Stomach smooth muscle (tissue), 2 donors: ENCODE data around the gene RABAC1.

Source experiments
- H3K27ac ChIP-seq: one replicate; pipeline ENCODE4 v1.7.0; 2013; ENCODE audit warnings: mild to moderate bottlenecking, low read length, inconsistent platforms
- H3K27me3 ChIP-seq, 2 donors: one replicate each; pipeline ENCODE4 v1.7.0; 2013; ENCODE audit warnings: low read length in 2 of 2; ENCODE audit not compliant: insufficient read depth in 2 of 2, control insufficient read depth in 1 of 2
- H3K36me3 ChIP-seq, 2 donors: one replicate each; pipeline ENCODE4 v1.7.0; 2013; ENCODE audit warnings: low read length in 2 of 2; ENCODE audit not compliant: control insufficient read depth in 2 of 2, insufficient read depth in 2 of 2
- H3K4me1 ChIP-seq: one replicate; pipeline ENCODE4 v1.7.0; 2013; ENCODE audit warnings: low read length; ENCODE audit not compliant: control insufficient read depth, insufficient read depth
- H3K4me3 ChIP-seq, 2 donors: one replicate each; pipeline ENCODE4 v1.7.0; 2013; ENCODE audit warnings: low read length in 2 of 2
- H3K9ac ChIP-seq, 2 donors: one replicate each; pipeline ENCODE4 v1.7.0; 2013; ENCODE audit warnings: low read length in 2 of 2, mild to moderate bottlenecking in 1 of 2
- H3K9me3 ChIP-seq, 2 donors: one replicate each; pipeline ENCODE4 v1.7.0; 2013; ENCODE audit warnings: low read length in 2 of 2; ENCODE audit not compliant: control insufficient read depth in 2 of 2
- donor health status: healthy.
- donor health status: Pancreatic carcinoma.

Gene RABAC1

DNA sequence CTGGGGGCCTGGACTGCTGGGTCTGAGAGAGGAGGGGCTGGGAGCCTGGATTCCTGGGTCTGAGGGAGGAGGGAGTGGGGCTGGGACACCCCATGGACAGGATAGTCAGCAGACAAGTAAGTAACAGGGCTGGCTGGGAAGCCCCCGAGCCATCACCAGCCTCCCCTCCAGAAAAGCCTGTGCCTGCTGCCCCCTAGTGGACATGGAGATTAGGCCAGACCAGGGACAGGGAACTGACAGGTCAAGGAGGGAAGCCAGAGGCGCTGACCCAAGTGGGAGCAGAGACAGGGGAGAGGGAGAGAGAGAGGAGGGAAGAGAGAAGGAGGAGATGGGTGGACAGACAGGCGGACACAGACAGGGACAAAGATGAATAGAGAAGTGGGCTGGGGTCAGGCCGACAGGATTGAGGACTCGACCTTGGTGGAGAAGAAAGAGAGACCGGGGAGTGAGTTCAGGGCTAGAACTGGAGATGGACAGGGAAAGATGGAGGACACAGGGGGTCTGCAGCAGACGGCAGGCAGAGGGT is 24.2 kb downstream of the RABAC1 start:
- H3K27ac ChIP-seq = no peak overlapping the region
- H3K4me1 ChIP-seq = peaks cover 2% of the 10 kb centered on the region
- no peaks in the 10 kb centered on the region for H3K9me3 ChIP-seq
- no peak overlapping the region for H3K9ac ChIP-seq
- H3K4me3 ChIP-seq = no peak overlapping the region
- H3K36me3 ChIP-seq = no peaks in the 10 kb centered on the region
- H3K27me3 ChIP-seq = peaks cover 59% of the 10 kb centered on the region in 2 donors

DNA sequence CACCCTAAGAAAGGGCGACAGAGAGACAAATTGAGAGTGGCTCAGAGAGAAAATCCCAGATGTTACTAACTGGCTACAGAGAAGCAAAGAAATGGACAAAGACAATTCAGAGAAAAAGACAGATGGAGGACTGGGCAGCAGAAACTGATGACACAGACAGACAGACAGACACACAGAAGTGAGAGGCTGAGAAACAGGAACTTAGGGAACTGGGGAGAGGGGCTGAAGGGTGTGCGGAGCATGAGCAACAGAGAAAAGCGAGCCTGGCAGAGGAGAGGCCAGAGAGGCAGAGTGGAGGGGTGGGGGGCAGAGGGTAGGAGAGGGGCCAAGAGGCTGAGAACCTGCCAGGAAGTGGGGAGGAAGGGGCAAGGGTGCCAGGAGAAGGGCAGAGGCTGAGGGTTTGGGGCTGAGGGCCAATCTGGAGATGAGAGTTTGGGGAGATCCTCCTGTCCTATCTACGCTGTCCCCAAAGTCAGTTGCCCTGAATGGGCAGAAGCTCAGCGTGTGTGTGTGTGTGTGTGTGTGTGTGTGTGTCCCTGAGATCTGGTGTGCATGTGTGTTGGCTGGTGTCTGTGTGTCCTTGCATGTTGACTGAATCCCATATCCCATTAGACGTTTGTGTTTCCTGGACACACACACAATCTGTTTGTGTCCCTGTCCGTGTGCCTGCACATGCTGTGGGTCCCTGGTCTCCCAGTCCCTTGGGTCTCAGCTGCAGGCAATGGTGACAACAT is 25.3 kb downstream of the RABAC1 start:
- Histone ChIP-seq H3K4me3 (no peak overlapping the region), H3K9me3 (no peaks in the 10 kb centered on the region), H3K27me3 (peaks cover 66 to 68% of the 10 kb centered on the region in 2 donors)

DNA sequence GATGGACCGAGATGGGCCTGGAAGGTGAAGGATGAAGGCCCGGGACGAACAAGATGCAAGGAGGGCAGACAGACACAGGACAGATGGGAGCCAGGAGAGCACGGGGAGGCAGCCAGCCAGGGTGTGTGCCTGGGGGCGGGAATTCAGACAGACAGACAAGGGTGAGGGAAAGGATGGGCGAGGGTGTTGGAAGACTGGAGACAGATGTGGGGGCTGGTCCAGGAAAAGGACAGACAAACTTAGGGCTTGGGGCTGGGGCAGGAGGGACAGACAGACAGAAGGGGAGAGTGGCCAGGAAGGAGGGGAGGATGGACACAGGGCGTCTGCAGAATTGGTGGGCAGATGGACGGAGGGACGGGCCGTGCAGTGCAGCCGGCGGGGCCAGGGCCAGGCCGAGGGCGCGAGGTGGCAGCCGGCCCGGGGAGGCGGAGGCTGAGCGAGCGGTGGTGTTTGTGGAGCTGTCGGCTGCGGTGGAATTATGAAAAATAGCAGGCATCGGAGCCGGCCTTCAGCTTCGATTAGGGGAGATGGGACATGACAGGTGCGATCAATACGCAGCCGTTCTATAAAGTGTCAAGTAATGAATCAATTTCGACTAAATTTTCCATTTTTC is 26.3 kb downstream of the RABAC1 start:
- Histone ChIP-seq H3K4me1 (peaks cover 14% of the 10 kb centered on the region), H3K27ac (no peak overlapping the region), H3K36me3 (no peaks in the 10 kb centered on the region), H3K4me3 (no peak overlapping the region), H3K9ac (no peak overlapping the region), H3K9me3 (no peaks in the 10 kb centered on the region), H3K27me3 (peaks cover 70 to 74% of the 10 kb centered on the region in 2 donors)

More for the DNA sequence above, 25.3 kb downstream of the RABAC1 start:
- Histone ChIP-seq H3K36me3 (no peaks in the 10 kb centered on the region), H3K4me1 (peaks cover 6% of the 10 kb centered on the region), H3K9ac (no peak overlapping the region), H3K27ac (no peak overlapping the region)

DNA sequence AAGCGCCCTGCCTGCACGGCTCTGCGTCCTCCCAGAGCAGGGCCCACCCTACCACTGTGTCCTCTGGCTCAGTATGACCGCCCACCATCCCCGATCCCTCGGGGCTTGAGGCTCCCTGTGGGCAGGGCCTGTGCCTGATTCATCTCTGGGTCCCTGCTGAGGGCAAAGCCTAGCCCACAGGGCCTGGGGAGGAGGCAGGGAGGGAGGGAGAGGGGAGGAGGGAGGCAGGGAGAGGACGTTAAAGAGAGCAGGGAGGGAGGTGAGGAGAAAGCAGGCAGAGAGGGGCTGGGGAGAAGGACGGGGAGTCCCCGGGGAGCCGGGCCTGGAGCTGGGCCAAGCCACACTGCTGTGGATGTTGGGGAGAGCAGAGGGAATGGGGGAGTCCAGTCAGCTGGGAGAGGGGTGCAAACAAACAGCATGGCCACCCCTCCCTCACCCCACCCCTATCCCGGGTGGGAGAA is 26.8 kb downstream of the RABAC1 start:
- H3K36me3 ChIP-seq = no peaks in the 10 kb centered on the region
- peaks cover 74 to 80% of the 10 kb centered on the region in 2 donors for H3K27me3 ChIP-seq
- no peak overlapping the region for H3K27ac ChIP-seq
- no peak overlapping the region for H3K9ac ChIP-seq
- no peak overlapping the region for H3K4me3 ChIP-seq
- peaks cover 14% of the 10 kb centered on the region for H3K4me1 ChIP-seq
- H3K9me3 ChIP-seq = no peaks in the 10 kb centered on the region

DNA sequence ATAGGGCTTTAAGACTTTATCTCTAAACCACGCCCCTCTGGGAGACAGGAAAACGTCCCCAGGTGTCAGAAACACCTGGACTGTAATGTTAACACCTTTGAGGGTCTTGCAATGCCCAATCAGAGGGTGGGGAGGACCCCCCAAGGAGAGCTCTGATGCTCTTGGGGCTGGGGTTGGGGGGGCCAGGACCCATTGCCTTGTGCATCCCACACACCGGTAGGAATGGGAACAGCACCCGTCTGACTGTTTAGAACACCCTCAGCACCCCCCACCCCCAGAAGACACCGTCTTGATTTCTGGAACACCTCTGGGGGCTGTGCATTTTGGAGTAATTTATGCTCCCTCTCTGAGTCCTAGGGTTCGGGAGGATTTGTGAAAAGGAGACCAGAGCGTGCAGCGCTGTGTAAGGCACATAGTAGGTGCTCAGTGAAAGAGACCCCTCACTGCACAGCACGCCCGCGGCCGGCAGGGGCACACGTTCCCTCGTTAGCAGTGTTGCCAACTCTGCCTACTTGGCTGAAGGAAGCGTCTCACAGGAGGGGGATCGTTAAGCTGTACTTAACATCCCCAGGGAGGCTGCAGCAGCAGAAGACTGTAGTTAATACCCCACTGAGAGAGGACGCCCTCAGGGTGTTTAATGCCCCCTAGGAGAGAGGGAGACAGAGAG is 28.1 kb downstream of the RABAC1 start:
- Histone ChIP-seq H3K9ac (no peak overlapping the region), H3K4me1 (peaks cover 14% of the 10 kb centered on the region), H3K4me3 (no peak overlapping the region), H3K27me3 (peaks cover 77 to 89% of the 10 kb centered on the region in 2 donors), H3K36me3 (no peaks in the 10 kb centered on the region), H3K27ac (no peak overlapping the region), H3K9me3 (peaks cover 0 to 2% of the 10 kb centered on the region in 2 donors)

- peaks cover 14% of the 10 kb centered on the region for H3K4me1 ChIP-seq
- no peak overlapping the region for H3K9ac ChIP-seq
- H3K4me3 ChIP-seq = no peak overlapping the region
- no peaks in the 10 kb centered on the region for H3K36me3 ChIP-seq
- H3K27me3 ChIP-seq = peaks cover 81 to 90% of the 10 kb centered on the region in 2 donors
- H3K27ac ChIP-seq = no peak overlapping the region
- H3K9me3 ChIP-seq = peaks cover 0 to 5% of the 10 kb centered on the region in 2 donors
Measured at GRCh38 chr19:41930322-41930722, 28.8 kb downstream of the RABAC1 start.

DNA sequence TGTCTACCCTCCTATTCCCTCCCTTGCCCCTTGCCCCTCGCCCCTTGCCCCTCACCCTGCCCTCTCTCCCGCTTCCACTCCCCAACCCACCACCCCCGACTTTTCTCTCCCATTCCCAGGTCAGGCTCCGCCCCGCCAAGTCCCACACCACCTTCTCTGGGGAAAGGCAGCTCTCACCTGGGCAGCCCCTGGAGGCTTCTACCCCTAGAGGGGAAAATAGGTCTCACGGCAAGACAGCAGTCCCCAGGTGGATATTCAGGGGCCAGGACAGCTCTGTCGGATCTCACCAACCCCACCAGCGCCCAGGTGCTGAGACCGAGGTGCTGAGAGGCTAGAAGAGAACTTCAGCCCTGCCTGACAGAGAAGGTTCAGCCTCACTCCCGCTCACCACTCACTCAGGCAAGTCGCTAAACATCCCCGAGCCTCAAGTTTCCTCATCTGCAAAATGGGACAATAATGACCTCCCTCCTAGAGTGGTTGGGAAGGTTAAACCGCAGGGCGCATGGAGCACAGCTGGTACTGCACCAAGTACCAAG is 29.5 kb downstream of the RABAC1 start:
- Histone ChIP-seq H3K9ac (no peak overlapping the region), H3K4me1 (peaks cover 14% of the 10 kb centered on the region), H3K27me3 (peaks cover 83 to 93% of the 10 kb centered on the region in 2 donors)

DNA sequence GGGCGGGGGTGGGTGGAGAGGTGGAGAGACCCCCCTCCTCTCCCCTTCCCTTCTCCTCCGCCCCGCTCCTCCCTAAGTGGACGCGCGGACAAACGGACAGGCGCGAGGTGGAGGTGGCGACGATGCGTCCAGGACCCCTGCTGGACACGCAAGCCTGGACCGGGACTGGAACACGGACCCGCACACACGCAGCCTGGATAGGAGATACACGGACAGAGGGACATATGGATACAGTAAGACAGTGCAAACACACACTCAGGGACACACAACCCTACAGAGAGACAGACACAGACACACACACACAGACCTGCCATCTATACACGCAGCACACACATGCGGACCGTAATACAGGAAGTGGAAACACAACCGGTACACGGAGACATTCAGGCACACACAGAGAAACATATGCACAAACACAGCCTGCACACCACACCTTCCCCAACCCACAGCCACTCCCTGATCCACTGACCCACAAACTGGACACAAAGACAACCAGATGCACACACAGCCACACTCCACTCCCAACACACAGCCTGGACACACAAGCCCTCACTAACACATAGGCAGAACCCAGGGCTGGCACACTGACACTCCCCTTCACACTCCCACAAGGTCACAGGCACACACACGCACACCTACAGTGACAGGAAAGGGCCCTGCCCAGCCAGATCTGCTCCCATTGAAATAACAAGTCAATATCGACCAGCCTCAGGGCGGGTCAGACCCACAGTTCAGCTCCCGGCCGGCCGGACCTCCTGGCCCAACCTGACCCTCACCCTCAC is 30.2 kb downstream of the RABAC1 start:
- Histone ChIP-seq H3K36me3 (no peaks in the 10 kb centered on the region), H3K9me3 (peaks cover 0 to 5% of the 10 kb centered on the region in 2 donors), H3K9ac (no peak overlapping the region), H3K27me3 (peaks cover 84 to 96% of the 10 kb centered on the region in 2 donors), H3K4me3 (peak overlapping the region in 1 of 2 donors; percentile 40), H3K4me1 (peaks cover 14% of the 10 kb centered on the region), H3K27ac (no peak overlapping the region)

More for the DNA sequence above, 29.5 kb downstream of the RABAC1 start:
- peaks cover 0 to 5% of the 10 kb centered on the region in 2 donors for H3K9me3 ChIP-seq
- H3K4me3 ChIP-seq = no peak overlapping the region
- H3K27ac ChIP-seq = no peak overlapping the region
- no peaks in the 10 kb centered on the region for H3K36me3 ChIP-seq

DNA sequence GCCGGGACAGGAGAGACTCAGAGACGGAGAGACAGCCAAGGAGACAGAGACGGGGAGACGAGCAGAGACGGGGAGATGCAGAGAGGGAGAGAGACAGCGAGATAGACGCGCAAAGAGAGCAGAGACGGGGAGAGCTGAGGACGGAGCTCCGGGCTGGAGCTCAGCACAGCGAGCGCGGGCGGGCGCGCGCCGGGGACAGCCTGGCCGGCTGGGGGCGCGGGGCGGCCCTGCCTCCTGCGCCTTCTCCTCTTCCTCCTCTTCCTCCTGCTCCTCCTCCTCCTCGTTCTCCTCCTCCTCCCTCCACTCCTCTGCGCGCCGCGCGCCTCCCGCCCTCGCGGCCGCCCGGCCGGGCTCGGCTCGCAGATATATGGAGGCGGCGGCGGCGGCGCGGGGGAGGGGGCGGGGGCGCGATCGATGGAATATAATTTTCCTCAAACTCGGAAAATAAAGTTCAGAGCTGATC is 30.9 kb downstream of the RABAC1 start, which contains the start of gene ERFL:
Gene ERFL (minus strand): TSS at position 229 of the 463 bp plus-strand sequence. CDS start 15,530 bp downstream, outside the sequence.
- H3K9ac ChIP-seq = no peak within 1 kb of the TSS
- H3K4me3 ChIP-seq = peak within 1 kb of the TSS; percentile 40 to 61

More for the DNA sequence above, 30.9 kb downstream of the RABAC1 start, which contains the start of gene ERFL:
- Histone ChIP-seq H3K4me1 (peaks cover 14% of the 10 kb centered on the region), H3K27me3 (peaks cover 81 to 91% of the 10 kb centered on the region in 2 donors), H3K36me3 (no peaks in the 10 kb centered on the region), H3K9me3 (peaks cover 0 to 5% of the 10 kb centered on the region in 2 donors), H3K27ac (no peak within 1 kb of the TSS)
